ENCODE data around the gene ETNPPL. TPM values are rescaled to one million over a fixed set of nuclear protein-coding genes. Genes with fewer than 3 reads are reported as not detected.

Gene ETNPPL
- total and polyA plus RNA-seq, 2 of the 13 experiments (the other 11 are each of a cell fraction or from before 2014, with no cell fraction given): 1.4 to 6.0 TPM

DNA sequence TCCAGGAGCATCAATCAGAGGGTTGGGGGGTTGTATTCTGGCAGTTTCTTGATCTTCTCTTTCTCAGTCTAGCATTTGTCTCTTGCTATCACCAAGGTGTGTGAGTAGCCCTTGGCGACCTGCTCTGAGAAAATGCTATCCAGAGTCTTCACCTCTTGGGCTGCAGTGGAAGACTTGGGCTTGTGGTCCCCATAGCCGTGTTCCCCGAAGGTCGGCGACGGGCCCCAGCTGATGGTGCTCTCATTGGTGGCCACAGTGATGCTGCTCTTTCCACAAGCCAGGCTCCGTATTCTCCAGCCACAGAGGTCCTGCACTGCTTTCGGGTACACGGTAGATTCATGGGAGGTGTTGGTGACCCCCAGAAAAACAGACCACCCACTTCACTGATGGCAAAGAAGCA, 25.9 kb upstream of the ETNPPL start:
- no TSS peak for BruUV-seq (replicated peaks)
- Histone ChIP-seq H3K27ac (ENCODE audit: extremely low read length, insufficient read depth, low read length) (no peak overlapping the region), H3K4me1 (ENCODE audit: insufficient read depth, low read length) (no peaks in the 10 kb centered on the region), H4K20me1 (ENCODE audit: insufficient read depth, low read length) (no peaks in the 10 kb centered on the region), H3K9me3 (ENCODE audit: low read length) (no peaks in the 10 kb centered on the region), H3K27me3 (ENCODE audit: control insufficient read depth in 1 of 2, insufficient read depth in 2 of 2, low read length in 2 of 2) (no peaks in the 10 kb centered on the region), H3K4me3 (replicated peaks in 1 of 3; ENCODE audit: insufficient read depth in 1 of 3, low read depth in 2 of 3, low read length in 3 of 3) (no peak overlapping the region), H2AFZ (ENCODE audit: low read length) (no peak overlapping the region), H3K36me3 (replicated peaks in 1 of 2; ENCODE audit: control insufficient read depth in 1 of 2, insufficient read depth in 2 of 2, low read length in 2 of 2) (no peaks in the 10 kb centered on the region), H3K9ac (ENCODE audit: insufficient read depth, low read depth, low read length) (no peak overlapping the region), H3K4me2 (ENCODE audit: low read depth, low read length) (no peak overlapping the region), H3K79me2 (ENCODE audit: insufficient read depth, low read length) (no peaks in the 10 kb centered on the region)
- ATAC-seq (no peak), FAIRE-seq (no peak), DNase-seq (ENCODE audit: low spot score) (no peak)
- ChIA-PET CTCF (ENCODE audit: low intra/inter-chr PET ratio, low total read pairs) (no interaction called here), POLR2A (no interaction called here)
- TF ChIP-seq ZNF17 (CRISPR knock-in tag; IDR thresholded peaks at IDR 0.05) (no peak), ZSCAN31 (CRISPR knock-in tag; IDR thresholded peaks at IDR 0.05; ENCODE audit: low read depth) (no peak), SUZ12 (IDR thresholded peaks at IDR 0.05; ENCODE audit: low read depth, low read length) (no peak), ZNF224 (CRISPR knock-in tag; IDR thresholded peaks at IDR 0.05) (no peak), KDM5B (CRISPR knock-in tag; IDR thresholded peaks at IDR 0.05; ENCODE audit: borderline replicate concordance) (no peak), NR2F2 (IDR thresholded peaks at IDR 0.05; ENCODE audit: borderline replicate concordance, low read depth) (no peak), CHCHD3 (CRISPR knock-in tag; IDR thresholded peaks at IDR 0.05) (no peak), MAF1 (CRISPR knock-in tag; IDR thresholded peaks at IDR 0.05; ENCODE audit: borderline replicate concordance) (no peak), POLR2A (IDR thresholded peaks at IDR 0.05; ENCODE audit: insufficient read depth in 1 of 2, low read depth in 2 of 2, low read length in 2 of 2) (no peak), TMF1 (CRISPR knock-in tag; IDR thresholded peaks at IDR 0.05; ENCODE audit: low read depth) (no peak), ASH2L (IDR thresholded peaks at IDR 0.05; ENCODE audit: insufficient read length, low read depth, low read length) (no peak), SMAD1 (CRISPR knock-in tag; IDR thresholded peaks at IDR 0.05; ENCODE audit: borderline replicate concordance, low read depth) (no peak)
- TF ChIP-seq, protein P1, sequence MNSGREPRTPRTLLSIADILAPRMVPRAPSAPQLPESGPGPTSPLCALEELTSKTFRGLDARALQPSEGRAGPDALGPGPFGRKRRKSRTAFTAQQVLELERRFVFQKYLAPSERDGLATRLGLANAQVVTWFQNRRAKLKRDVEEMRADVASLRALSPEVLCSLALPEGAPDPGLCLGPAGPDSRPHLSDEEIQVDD (CRISPR knock-in tag; IDR thresholded peaks at IDR 0.05; ENCODE audit: borderline replicate concordance): no peak
- TF ChIP-seq, protein P2, sequence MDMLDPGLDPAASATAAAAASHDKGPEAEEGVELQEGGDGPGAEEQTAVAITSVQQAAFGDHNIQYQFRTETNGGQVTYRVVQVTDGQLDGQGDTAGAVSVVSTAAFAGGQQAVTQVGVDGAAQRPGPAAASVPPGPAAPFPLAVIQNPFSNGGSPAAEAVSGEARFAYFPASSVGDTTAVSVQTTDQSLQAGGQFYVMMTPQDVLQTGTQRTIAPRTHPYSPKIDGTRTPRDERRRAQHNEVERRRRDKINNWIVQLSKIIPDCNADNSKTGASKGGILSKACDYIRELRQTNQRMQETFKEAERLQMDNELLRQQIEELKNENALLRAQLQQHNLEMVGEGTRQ (IDR thresholded peaks at IDR 0.05; ENCODE audit: low read depth, low read length): no peak
- TF ChIP-seq, protein P2 (CRISPR knock-in tag; IDR thresholded peaks at IDR 0.05; ENCODE audit: borderline replicate concordance): no peak
- TF ChIP-seq, protein P3, sequence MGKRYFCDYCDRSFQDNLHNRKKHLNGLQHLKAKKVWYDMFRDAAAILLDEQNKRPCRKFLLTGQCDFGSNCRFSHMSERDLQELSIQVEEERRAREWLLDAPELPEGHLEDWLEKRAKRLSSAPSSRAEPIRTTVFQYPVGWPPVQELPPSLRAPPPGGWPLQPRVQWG (CRISPR knock-in tag; IDR thresholded peaks at IDR 0.05; ENCODE audit: borderline replicate concordance, low read depth): no peak
- 76% methylated on average over 9 of the region's 9 CpGs for WGBS (ENCODE audit: low lambda C conversion rate)
- in situ Hi-C loops (cut with HindIII; ENCODE audit: extremely low pct_ligation_motif_present, low pct_unique_long_range_greater_than_20kb) (no loop called here), intact Hi-C loops (cut with micrococcal nuclease; ENCODE audit: unreplicated experiment) (no loop called here)

All from HepG2 (cell line).